ENCODE data around the gene ZNF714.

- TF ChIP-seq CTCF (optimal IDR thresholded peaks at IDR 0.05 in 1 of 3, IDR thresholded peaks at IDR 0.05 in 1 of 3, conservative IDR thresholded peaks at IDR 0.05 in 1 of 3; ENCODE audit: extremely low read depth in 1 of 3, insufficient read depth in 2 of 3, low read length in 3 of 3) (no peak), EZH2 (IDR thresholded peaks at IDR 0.05; ENCODE audit: low read length) (no peak)
These were observed 69.5 kb downstream of the ZNF714 start for GRCh38 chr19:21151460-21151859.

All from keratinocyte (primary cell).